HG02623 (cell line): ENCODE data around the gene KRT3.

Experiments
- ATAC-seq: cut with Tn5 transposase; IDR thresholded peaks from one replicate; pipeline ENCODE4 v1.9.1; 2021; ENCODE audit warnings: moderate library complexity; ENCODE audit not compliant: unreplicated experiment

The KRT3 gene

GRCh38 chr12:52814710-52815155 lies 18.8 kb upstream of the KRT3 start:
- ATAC-seq, result no peak

DNA sequence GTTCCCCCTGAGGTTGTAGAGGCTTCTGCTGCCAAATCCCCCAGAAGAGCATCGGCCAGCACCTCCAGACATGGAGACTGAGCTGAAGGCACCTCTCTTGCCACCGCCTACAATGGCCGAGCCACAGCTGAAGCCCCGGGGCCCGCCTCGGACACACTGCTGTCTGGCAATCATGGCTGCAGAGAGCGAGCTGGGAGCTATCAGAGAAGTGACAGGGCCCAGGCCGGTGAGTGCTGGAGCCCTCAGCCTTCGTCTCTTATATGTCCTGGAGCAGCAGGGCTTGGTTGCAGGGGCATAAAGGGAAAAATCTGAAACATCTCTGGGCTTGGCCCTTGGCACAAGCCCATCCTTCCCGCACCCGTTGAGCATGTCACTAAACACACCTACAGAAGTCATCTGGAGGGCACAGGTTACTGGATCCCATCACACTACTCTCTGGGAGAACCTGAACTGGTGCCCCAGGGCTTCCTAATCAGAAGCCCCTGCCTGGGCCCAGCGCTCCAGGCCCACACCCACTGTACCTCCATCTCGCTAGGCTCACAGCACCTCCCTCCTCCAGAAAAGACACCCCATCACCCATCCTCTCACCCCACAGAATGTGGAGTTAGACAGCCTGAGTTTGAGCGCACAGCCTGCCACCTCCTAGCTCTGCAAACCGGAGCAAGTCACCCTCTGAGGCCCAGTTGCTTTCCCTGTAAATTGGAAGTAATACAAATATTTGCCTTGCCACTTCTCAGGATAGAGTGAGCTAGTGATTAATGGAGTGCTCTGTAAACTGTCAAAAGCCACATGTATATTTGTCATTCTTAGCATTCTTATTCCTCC lies 18.2 kb upstream of the KRT3 start, which contains the start of gene KRT4:
KRT4 (minus strand) TSS at position 232 of the 825 bp plus-strand sequence; CDS start at position 174, 58 bp downstream.
- no peak for ATAC-seq

- no peak for ATAC-seq
Measured at GRCh38 chr12:52813203-52813819, 17.4 kb upstream of the KRT3 start.

- ATAC-seq, result no peak
Measured at GRCh38 chr12:52812749-52813148, 16.8 kb upstream of the KRT3 start.

DNA sequence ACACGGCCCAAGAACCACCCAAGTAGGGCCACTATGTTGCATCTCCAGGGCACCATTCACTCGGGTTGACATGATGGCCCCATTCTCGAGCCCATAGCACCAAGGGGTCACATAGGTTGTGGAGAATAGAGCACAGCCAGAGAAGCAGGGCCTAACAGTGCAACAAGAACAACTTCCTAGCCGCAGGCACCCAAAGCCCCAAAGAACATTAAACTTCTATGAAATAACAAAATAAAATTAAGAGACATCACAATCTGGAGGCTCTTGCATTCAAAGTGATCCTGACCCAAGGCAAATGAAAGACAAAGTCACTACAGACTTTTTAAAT lies 16.1 kb upstream of the KRT3 start:
- ATAC-seq, result no peak

DNA sequence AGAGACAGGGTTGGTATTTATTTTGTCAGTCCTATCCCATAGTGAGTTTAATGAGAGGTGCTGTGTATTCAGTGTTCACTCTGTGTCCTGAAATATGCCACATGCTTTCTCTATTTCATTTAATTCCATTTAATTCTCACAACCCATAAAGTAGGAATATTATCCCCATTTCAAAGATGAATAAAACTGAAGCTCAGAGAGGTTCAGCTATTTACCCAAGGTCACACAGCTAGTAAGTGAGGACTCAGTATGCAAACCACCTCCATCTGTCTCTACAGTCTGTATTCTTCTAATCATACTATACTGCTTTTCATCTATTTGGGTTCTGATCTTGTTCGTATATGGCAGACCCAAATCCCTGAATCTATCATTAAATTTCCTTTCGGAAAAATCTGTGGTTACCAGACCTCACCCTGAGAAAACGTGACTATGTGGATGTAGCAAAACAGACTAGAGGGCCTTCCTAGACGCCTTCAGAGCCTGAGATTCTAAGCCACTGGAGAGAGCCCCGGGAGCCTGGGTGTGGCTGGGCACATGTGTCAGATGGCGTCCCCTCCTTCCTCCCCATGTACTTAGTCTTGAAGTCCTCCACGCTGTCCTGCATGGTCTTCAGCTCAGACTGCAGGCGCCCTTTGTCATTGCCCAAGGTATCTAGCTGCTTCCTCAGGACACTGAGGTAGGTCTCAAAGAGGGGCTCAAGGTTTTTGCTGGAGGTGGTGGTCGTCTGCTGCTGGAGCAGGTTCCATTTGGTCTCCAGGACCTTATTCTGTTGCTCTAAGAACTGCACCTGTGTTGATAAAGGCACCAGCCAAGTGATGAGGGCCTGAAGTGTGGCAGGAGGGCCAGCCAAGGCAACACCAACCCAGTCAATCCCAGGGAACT lies 15.5 kb upstream of the KRT3 start:
- no peak for ATAC-seq

GRCh38 chr12:52810554-52810953 lies 14.6 kb upstream of the KRT3 start:
- ATAC-seq, result no peak

DNA sequence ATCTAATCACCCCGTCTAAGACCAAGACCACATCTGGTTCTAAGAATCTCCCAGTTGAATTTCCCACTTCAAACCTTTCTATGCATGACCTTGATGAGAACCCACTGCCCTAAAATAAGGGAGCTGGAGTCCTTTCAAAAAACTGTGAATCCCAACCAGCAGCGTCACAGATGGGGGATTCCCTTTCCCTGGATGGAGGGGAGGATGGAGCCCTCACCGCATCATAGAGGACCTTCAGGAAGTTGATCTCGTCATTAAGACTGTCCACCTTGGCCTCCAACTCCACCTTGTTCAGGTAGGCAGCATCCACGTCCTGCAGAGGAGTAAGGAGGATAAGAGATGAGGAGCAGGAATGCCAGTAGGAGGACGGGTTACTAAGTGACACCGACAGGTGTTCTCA lies 13.2 kb upstream of the KRT3 start:
- ATAC-seq, result no peak

DNA sequence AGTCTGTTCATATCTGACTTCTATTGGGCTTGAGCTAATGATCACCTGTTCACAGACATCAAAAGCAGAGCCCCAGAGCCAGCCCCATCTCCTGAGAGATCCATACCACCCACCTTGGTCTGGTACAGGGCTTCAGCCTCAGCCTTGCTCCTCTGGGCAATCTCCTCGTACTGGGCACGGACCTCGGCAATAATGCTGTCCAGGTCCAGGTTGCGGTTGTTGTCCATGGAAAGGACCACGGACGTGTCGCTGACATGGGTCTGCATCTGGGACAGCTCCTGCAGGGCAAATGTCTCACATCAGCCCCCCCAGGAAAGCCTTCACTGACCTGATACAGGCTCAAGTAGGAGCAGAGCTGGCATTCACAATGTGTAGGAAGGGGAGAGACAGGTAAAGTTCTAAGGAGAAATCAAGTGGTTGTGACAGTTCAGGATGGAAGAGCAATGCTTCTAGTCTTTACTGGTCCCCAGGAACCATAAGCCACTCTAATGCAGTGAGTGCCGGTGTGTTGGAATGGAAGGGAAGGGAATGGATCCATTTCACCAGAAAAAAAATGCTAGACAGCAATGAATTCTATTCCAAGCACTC lies 12.8 kb upstream of the KRT3 start:
- ATAC-seq, result no peak

- ATAC-seq, result no peak
Measured at GRCh38 chr12:52807544-52808470, 11.9 kb upstream of the KRT3 start.

GRCh38 chr12:52806821-52807543 lies 11.1 kb upstream of the KRT3 start:
- ATAC-seq, result no peak

- no peak for ATAC-seq
Measured at GRCh38 chr12:52806169-52806811, 10.4 kb upstream of the KRT3 start.

DNA sequence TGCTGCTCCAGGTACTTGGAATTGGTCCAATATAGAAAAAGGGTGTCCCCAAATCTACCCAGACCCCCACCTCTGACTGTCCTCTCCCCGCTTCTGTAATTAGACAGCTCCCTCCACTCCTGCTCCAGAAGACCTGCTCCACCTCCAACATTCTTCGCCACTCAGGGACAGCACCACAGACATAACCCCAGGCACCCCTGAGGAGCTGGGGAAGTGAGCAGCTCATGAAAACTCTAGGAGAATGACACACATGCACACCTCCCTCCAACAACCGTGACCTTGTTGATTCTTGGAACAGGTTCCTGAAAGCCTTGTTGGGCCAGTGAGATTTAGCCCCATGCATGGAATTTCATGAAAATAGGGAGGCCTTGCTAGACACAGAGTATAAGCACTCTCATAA lies 9.8 kb upstream of the KRT3 start:
- no peak for ATAC-seq

DNA sequence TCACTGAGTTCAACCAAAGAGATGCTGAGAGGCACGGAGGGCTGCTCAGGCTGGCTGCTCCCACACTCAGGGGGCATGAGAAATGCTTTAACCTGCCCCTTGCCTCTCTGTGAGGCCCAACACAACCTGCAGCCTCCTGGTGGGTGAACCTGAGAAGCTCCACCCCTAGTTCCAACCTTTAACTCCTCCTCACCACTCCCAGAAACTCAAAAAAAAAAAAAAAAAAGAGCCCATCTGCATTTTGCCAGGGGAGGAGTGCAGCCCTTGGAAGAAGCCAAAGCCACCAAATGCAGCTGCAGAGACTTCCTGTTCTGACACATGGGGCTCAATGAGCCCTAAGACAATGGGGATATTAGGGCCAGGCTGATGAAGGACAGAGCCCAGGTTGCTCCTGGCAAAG lies 9.1 kb upstream of the KRT3 start:
- ATAC-seq, result no peak

GRCh38 chr12:52802442-52802841 lies 6.5 kb upstream of the KRT3 start:
- no peak for ATAC-seq

DNA sequence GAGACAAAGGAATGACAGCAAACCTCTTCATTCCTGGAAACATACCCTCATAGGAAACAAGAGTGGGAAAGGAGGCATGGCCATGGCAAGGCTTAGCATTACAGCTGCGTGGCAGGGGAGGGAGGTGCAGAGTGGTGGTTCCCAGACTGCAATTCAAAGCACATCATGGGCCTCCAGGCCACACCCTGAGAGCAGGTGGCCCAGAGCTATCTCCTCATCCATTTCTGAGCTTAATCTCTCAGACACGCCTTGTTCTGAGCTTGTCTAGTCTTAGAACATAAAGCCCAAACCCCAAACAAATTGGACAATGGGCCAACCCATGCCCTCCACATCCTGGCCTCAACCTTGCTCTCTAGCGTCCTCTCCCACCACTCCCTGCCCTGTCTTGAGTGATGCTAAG lies 5.9 kb upstream of the KRT3 start:
- no peak for ATAC-seq

DNA sequence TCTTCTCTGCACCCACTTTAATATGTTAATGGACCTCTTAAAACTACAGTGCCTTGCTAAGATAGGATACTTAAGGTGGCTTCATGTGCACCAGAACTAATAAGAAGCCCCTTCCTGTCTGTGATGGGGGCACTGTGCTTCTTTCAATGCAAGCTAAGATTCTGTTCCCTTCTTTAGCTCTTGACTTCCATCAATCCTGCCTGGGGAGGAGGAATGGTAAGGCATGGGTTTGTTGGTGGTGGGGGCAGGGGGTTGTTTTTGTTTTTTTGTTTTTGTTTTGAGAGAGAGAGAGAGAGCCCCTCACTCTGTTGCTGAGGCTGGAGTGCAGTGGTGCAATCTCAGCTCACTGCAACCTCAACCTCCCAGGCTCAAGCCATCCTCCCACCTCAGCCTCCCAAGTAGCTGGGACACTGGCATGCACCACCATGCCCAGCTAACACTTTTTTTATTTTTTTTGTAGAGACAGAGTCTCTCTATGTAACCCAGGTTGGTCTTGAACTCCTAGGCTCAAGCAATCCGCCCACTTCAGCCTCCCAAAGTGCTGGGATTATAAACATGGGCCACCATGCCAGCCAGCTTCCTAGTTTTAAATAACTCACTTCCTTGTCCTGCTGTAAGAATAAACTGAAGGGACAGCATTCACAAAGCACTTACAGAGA lies 4.5 kb upstream of the KRT3 start:
- no peak for ATAC-seq

DNA sequence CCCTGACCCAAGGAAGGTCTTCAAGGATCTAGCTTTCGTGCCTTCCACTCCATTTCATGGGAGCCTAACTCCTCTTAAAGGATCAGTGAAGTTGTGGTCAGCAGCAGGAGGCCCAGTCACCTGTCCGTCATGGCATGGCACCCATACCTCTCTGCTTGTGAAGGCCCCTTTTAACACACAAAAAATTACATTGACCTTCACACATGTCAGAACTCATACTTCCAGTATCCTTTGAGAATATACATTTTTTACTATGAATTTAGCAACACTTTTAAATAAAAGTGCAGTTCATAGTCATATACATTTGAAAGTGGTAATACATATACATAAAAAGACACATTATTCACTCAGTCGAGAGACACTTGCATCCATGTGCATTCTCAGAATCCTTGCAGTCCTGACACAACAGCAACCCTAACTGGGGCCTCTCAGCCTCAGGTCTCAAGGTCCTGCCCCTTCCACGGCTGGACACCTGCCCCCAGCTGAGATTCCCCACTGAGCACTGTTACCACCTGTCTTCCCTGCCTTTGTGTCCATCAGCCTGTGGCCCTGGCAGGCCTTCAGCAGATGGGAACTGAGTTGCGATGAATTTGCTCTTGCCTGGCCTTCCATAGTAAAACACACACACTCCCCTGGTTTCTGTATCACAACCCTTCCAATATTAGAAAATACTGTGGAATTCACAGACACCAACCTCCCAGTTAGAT lies 3.7 kb upstream of the KRT3 start:
- ATAC-seq, result no peak
